GM12891 (cell line): Measurements from ENCODE around the gene LMF2.

Experiments used
- PAX5 ChIP-seq: IDR thresholded peaks from 2 replicates; pipeline ENCODE4 v1.6.1; 2011; ENCODE audit warnings: low read length, moderate library complexity, mild to moderate bottlenecking; ENCODE audit not compliant: insufficient read depth, severe bottlenecking
- POLR2A ChIP-seq: IDR thresholded peaks from 2 replicates; pipeline ENCODE4 v1.6.1; 2011; ENCODE audit warnings: low read depth, low read length, control low read depth
- POLR2AphosphoS5 ChIP-seq: IDR thresholded peaks from 2 replicates; pipeline ENCODE4 v1.6.1; 2011; ENCODE audit warnings: low read depth, low read length, control low read depth
- POU2F2 ChIP-seq: IDR thresholded peaks from 2 replicates; pipeline ENCODE4 v1.6.1; 2011; ENCODE audit warnings: low read depth, mild to moderate bottlenecking, control low read depth, low read length, moderate library complexity
- TAF1 ChIP-seq: IDR thresholded peaks from 2 replicates; pipeline ENCODE4 v1.6.1; 2011; ENCODE audit warnings: low read depth, low read length, control low read depth

- TF ChIP-seq TAF1 (no peak), PAX5 (no peak), POLR2AphosphoS5 (no peak), POLR2A (no peak), POU2F2 (no peak)
Observed at GRCh38 chr22:50516068-50516467, 8.6 kb upstream of the LMF2 start.
